GM21423 (cell line): ENCODE results near the gene ARHGAP4.

Experiments
- ATAC-seq: cut with Tn5 transposase; IDR thresholded peaks from one replicate; pipeline ENCODE4 v1.9.1; 2021; ENCODE audit warnings: mild to moderate bottlenecking, moderate library complexity; ENCODE audit not compliant: unreplicated experiment

The ARHGAP4 gene

DNA sequence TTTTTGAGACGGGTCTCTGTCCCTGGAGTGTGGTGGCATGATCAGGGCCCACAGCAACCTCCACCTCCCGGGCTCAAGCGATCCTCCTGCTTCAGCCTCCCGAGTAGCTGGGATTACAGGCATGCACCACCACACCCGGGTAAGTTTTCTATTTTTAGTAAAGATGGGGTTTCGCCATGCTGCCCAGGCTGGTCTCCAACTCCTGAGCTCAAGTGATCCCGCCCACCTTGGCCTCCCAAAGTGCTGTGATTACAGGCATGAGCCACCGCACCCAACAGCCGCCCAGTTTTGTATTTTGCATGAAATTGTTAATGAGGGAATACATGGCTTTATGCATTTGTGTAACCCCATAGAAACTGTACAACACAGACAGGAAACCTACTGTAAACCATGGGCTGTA, 2.8 kb upstream of the ARHGAP4 start:
- ATAC-seq, result no peak

DNA sequence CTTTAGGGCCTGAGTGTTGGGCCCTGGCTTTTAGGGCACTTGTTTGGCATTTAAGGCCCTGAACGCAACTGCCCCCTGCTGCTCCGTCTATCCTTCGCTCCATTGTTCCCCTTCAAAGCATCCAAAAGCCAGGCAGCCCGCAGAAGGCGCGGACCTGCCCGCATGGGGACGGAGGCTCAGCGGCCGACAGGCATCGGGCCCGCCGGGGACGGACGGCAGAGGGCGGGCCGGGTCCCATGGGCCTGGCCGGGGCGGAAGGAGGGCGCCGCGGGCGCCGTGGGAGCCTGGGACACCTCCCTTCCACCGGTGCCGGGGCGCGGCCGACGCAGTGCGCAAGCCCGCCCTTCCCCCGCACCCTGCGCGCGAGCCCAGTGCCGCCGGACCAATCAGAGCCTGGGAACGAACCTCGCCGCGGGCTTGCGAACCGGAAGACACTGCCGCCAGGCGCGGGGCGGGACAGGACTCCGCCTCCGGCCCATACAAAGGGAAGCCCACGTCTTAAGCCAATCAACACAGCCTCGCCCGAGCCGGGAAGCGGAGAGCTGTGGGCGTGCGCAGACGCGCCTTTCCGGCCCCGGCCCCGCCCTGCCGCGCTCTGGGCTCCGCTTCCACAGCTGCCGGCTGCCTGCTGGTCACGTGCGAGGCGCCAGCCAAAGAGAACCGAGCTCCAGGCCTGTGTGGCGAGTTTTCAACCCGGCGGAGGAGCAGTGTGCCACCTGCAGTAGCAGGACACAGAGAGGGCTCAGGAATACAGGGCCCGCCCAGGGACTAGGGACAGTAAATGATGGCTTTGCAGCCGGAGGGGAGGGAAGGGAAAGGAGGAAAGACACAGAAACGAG, 2.1 kb upstream of the ARHGAP4 start:
- ATAC-seq, result peak; percentile 66

DNA sequence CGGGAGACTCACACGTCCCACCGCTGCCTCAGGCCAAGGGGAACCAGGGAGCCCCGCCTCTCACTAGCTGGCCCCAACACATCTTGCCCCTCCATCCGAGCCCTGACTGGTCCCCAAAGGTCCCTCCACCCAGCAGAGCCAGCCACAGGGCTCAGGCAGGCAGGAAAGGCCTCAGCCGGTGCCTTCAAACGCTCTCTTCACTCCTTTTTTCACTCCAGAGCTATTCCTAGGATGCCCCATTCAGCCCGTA, 1.5 kb upstream of the ARHGAP4 start:
- no peak for ATAC-seq

DNA sequence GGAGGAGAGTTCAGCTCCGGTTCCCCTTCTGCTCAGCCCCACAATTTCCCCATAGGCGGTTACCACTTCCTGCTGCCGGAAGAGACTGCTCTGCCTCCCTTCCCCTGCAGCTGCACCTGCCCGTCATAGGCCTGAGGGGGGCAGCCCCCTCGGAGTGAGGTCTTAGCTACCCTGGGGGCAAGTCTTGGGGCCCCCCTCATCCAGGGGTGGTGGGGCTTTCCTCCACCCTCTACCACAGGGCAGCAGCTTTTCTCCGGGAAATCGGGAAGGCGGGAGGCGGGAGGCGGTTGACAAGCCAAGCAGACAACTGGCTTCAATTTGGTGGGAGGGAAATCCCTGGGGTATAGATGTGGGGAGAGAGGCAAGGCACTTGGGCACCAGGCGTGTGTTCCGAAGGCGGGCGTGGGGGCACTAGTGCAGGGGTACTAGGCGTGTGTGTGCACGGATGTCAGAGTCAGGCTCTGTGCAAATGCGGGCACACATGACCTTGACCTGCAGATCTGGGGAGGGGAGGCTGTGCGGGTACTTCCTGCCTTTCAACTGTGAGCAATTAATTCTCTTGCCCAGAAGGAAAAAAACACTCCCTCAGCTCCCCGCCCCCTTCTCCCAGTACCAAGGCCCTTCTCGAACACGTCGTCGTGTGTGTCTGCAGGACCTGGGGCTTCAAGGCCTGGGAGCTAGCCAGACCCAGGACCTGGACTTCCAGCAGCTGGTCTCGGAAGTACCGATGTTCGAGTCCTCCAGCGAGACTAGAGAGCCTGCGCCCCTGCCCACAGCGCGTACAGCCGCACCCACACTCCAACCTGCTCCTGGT, 1.0 kb upstream of the ARHGAP4 start:
- peak; percentile 42 for ATAC-seq

DNA sequence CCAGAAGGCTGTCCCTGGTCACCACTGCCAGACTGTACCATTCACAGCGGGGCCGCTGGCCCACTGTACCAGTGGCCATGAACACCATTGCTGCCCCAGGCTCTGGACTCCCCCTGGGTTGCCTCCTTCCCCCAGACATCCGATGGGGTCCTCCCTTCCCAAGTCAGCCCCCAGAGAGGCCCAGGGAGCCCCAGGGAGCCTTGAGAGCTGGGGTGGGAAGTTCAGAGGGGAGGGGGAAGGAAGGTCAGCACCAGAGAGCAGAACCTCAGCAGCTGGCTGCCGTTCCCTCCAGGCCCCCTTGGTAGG, 441 bp upstream of the ARHGAP4 start:
- ATAC-seq, result peak; percentile 0

DNA sequence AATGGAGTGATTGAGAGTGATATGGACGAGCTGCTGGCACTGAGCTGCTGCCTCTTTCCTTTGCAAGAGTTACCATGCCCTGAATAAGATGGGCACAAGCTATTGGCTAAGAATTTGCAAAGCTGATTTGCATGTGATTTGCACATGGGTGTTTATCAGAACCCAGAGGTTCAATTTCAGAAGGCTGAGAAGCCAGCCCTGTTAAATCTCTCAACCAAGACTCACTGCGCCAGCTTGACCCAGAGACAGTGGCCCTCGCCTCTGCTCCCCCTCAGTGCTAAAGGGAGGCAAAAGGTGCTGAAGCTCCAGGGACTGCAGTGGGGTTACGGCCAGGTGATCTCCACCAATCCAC, 701 bp downstream of the ARHGAP4 start:
- ATAC-seq, result no peak

DNA sequence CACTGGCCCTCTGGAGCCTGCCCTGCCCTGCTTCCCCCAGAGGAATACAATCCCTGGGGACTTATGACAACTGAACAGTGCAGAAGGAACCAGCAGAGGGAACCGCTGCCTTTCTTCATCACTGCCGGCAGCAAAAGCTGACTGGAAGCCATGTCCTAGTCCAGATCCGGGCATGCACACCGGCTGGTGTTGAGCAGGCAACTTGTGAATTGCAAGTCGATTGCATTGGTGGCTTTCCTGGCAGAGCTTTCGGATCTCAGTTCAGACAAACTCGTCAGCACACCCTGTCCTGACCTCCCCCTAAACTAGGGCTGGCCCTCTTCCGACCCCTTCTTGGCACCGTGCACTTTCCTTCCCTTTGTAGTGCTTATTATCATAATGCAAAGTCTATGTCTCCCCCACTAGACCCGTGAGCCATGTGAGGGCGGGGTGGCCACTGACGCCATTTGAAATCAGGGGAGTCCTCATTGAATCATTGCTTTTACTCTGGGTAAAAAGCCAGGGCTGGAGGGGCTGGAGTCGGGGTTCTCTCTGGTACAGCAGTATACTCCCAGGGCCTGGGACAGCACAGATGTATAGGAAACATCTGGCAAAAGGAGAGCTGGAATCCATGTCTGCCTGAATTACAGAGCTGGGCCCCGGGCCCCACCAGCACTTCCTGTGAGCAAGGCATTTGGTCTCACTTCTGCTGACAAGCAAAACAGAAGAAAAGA, 1.8 kb downstream of the ARHGAP4 start:
- no peak for ATAC-seq

DNA sequence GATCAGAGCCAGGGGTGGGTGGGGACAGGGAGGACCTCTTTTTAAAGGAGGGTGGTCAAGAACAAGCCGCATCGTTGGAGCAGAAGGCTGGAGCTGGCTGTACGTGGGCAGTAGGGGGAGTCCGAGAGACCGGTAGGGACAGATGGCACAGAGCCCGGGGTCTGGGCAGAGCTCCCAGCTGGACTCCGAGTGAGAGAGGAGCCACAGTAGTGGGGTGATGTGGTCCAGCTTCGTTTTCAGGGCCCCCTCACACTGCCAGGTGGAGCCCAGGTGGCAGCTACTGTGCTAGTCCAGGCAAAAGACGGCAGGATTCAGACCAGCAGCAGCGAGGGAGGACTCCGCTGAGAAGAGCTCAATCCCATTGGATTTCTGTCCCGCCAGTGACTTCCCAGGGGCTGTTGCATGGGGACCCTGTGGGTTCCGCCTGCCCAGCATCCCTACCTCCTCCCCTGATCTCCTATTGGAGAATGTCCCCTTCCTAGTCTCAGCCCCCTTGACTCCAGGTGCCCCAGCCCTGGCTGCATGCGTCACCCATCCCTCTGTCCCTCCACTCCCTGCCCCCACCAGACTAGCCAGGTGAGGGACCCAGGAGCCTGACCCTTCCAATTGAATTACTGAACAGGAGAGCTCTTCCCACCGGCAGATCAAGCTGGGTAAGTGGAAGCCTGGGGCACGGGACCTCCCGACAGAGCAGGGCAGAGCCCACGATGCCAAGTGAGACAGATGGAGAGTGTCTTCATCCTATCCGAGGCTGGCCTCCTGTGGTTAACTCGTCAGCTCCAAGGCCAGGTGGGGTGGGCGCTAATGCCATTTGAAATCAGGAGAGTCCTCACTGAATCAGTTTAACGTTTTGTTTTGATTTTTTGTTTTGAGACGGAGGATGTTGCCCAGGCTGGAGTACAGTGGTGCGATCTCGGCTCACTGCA, 2.9 kb downstream of the ARHGAP4 start:
- no peak for ATAC-seq

DNA sequence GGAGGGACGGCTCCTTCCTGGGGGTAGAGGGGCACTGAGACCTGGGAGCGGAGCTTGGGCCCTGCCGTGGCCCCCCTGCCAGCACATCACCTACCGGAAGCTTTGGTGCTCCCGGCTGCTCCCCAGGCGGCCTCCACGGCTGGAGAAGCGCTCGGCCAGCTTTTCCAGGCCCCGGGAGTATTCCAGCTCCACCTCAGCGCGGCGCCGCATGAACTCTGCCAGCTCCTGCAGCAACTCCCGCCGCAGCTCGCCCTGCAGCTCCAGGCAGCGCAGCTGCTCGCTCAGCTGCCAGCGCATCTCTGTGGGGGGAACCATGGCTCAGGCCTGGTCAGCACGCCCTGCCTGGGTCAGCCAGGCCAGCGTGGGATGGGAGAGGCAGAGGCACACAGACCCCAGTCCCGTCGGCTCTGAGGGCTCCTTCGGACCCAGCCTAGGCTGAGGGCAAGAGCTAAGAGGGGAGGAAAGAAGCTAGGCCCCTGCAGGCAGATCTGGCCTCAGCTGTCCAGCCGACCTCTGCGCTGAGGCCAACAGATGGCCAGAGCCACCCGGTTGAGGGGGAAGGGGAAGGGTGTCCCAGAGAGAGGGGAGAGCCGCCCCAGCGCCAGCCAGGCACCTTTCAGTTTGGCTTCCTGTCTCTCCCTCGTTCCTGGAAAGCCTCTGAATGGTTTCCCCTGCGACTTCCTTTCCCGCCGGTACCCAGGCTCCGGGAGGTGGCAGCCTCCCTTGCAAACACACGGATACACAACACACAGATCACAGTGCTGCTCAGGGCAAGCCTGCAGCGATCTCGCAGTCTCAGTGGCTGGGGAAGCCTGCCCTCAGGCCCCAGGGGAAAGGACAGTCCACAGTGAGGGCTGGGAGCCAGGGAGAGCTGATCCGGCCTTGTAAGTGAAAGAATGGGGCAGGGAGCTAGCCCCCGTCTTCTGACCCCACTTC, 4.3 kb downstream of the ARHGAP4 start:
- ATAC-seq, result no peak

DNA sequence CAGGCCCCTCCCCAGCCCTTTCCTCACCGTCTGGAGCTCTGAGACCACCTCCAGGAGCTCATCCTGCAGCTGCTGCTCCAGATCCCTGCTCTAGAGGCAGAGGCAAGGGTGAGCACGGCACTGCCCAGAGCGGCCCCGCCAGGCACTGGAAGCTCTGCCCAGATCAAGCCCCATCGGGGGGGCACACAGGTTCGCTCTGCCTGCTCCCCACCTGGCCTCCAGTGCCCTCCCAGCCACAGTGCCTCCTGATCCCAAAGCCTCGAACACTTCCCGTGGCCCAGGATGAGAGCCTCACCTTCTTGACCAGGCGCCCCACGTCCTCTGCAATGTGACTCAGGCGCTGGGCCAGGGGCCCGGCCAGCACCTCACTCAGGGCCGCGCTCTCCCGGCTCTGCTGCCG, 5.0 kb downstream of the ARHGAP4 start:
- ATAC-seq, result no peak

DNA sequence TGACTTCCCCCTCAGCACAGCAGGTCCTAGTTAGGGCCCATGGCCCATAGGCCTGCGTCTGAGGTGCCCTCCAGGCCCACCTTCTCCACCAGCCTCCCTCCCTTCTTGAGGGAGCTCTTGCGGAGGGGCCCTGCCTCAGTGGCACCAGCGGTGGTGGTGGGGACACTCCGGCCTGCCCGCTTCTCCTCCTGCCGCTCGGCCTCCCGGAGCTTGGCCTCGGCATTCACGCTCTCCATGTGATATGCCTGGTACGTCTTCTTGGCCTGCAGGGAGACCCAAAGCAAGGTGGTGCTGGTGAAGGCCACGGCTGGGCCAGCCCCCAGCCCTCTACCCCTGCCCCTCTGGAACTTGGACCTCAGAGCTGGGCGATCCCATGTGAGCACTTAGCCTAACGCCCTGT, 5.5 kb downstream of the ARHGAP4 start:
- ATAC-seq, result no peak

DNA sequence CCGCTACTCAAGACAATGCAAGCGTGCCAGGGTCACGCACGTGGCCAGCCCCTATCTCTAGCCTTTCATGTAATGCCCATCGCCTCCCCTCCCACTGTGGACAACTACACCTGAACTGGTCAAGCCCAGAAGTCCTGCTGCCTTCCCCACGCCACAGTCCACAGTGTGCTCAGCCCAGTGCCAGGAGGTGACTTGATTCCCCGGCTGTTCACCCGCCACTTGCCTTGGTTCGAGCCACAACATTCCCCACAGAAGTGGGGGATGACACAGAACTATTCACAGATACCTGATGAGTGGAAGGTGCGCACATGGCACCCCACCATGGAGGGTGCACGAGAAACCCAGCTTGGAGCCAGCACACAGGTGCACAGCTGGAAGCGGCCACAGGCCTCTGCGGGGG, 6.8 kb downstream of the ARHGAP4 start:
- no peak for ATAC-seq

DNA sequence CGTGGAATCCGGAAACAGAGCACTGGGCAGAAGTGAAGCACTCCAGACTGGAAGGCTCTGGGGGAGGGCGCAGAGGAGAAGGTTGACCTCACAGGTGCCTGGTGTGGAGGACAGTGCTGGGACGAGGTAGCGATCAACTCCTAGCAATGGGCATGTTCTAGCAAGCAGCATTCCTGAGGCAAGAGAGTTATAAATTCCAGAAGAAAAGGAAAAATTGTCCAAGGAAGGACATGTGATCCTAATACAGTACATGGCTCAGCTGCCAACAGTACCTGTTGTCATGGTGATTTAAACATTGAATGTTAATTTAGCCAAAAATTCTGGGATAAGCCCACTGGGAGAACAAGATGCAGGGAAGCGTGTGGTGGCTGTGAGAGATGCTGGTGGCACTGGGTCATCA, 8.2 kb downstream of the ARHGAP4 start:
- no peak for ATAC-seq

DNA sequence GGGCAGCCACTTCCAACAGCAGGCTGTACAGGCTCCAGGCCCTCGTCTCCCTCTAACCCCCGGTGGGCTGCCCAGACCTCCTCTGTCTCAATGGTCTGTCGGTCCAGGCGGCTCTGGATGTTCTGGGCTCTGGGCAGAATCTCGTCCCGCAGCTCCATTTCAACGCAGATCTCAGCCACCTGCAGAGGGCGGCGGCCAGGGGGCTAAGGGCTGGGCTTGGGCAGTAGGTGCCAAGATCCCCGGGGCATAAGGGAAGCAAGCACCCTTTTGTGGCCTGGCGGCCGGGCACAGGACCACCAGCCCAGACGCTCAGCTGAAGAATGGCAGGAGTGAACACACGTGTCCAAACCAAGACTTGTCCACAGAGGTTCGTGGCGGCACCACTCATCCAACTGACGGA, 12.4 kb downstream of the ARHGAP4 start:
- ATAC-seq, result no peak

DNA sequence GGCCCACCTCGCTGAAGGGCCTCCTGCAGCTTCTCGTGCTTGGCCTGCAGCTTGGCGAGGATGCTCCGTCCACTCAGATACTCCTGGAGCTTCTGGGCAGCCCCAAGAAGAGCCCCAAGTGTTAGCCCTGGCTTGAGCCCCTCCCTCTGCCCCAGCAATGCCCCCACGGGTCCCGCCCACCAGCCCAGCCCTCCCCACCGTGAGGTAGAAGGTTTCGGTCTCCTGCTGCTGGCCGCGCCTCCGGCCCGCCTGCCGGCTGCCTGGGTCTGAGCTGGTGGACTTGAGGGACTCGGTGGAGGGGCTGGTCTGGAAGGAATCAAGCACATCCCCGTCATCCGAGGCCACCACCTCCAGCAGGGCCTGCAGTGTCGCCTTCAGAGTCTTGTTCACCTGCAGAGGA, 12.9 kb downstream of the ARHGAP4 start:
- no peak for ATAC-seq

DNA sequence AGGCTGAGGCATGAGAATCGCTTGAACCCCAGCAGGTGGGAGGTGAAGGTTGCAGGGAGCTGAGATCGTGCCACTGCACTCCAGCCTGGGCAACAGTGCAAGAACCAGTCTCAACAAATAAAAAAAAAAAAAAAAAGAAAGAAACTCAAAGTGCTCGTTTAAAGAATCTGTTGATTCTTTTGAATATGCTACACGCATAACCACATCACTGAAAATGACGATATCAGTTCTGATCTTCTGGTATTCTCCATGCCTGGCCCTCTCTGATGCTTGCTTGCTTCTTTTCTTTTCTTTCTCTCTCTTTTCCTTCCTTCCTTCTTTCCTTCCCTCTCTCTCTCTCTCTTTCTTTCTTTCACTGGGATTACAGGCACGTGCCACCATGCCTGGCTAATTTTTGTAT, 14.3 kb downstream of the ARHGAP4 start:
- no peak for ATAC-seq

DNA sequence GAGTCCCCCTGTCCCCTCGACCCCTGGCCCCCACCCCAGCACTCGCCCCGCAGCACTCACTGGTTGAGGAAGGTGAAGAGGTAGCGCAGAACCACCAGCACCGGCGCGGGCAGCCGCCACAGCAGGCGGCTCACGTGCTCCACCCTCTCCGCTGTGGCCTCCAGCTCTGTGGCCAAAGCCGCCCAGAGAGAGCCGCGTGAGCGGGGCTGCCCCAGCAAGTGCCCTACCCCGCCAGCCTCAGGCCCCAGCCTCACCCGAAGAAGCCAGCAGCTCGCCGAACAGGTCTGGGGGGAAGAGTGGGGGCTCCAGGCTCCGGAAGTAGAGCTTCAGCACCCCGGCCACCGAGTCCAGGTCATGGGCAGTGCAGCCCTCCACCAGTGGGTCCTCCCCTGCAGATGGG, 15.6 kb downstream of the ARHGAP4 start:
- ATAC-seq, result no peak

DNA sequence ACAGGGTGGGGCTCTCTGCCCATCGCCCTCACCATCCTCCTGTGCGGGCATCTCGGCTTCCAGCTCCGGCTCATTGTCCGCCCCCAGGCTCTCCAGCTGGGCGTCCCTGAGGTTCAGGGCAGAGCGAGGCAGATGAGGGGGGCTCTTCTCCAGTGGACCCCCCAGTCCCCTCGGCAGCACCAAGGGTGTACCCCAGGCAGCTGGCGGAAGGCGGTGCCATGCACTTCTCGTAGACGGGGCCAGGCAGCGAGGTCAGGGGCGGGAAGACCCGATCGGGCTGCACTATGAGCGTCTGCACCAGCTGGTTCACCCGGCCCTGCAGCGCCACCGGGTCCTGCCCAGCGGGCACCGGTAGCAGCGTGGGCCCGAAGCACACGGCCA, 16.1 kb downstream of the ARHGAP4 start:
- no peak for ATAC-seq

DNA sequence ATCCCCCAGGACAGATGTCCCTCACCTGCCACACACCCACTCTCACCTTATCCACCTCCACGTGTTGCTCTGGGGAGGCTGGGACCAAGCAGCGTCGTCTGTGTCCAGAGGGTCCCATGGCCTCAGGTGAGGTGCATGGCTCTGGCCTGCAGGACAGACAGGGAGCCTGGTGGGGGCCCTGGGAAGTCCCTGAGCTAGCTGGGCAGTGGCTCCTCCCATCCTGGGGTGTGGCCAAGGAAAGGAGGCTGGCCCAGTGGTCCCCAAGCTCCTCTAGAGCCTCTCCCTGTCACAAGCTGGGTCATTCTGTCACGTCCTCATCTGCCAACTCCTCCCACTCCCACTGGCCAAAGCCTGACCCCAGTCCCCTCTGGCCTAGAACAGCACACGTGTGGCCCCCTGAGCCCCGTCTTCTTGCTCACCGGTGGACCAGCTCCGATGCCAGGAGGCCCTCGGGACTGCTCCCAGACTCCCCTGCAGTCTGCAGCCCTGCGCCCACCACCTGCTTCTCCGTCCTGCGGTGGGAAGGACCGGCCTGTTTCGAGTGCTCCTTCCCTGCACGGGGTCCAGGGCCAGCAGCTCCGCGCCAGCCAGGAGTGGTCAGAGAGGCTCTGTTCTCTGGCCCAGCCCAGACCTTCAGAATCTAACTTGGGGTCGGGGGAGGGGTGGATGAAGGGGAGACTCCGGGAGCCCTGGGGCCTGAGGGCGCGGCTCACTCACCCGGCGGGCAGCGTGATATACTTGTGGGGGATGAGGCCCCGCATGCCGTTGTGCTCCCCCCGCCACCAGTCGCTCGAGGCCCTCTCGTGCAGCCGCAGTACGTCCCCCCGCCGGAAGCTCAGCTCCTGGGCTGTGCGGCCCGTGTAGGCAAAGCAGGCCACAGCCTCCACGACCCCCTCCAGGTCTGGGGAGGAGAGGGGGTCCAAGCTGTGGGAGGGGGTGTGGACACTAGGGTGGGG, 16.8 kb downstream of the ARHGAP4 start:
- no peak for ATAC-seq
